Activated CD8-positive, alpha-beta T cell treated with anti-CD3 and anti-CD28 coated beads for 36 hours (primary cell): ENCODE data around the gene ZBTB16. TPM values are rescaled to one million over a fixed set of nuclear protein-coding genes. Genes with fewer than 3 reads are reported as not detected.
A peak's percentile ranks its signal among the peaks of the same experiment; 100 is the strongest.

Experiments used
- ATAC-seq: fragments of 200-7000 bp; cut with Tn5 transposase; one replicate; pipeline ENCODE4 v1.10.0; 2021; ENCODE audit warnings: mild to moderate bottlenecking, moderate library complexity
- CTCF ChIA-PET: fragments of 350-600 bp; sonication (Branson Sonifier 250); formaldehyde crosslinking; loops from one replicate; lab custom pipeline; 2021; ENCODE audit warnings: antibody characterized with exemption; lab: Charles Lee
- POLR2A ChIA-PET: fragments of 350-600 bp; sonication (Branson Sonifier 250); formaldehyde crosslinking; loops from one replicate; lab custom pipeline; 2021; ENCODE audit warnings: antibody characterized with exemption; lab: Charles Lee
- DNase-seq: peaks from one replicate; pipeline ENCODE4 v3.0.0-alpha.2; 2020
- H3K27ac Mint-ChIP-seq: one replicate; pipeline ENCODE4 v1.8.0; 2021; ENCODE audit warnings: mild to moderate bottlenecking, mixed read lengths
- H3K27me3 Mint-ChIP-seq: one replicate; pipeline ENCODE4 v1.8.0; 2021; ENCODE audit warnings: mixed read lengths
- H3K36me3 Mint-ChIP-seq: one replicate; pipeline ENCODE4 v1.8.0; 2021; ENCODE audit warnings: low read depth, mixed read lengths
- H3K4me1 Mint-ChIP-seq: one replicate; pipeline ENCODE4 v1.8.0; 2021; ENCODE audit warnings: low read depth, mixed read lengths
- H3K4me3 Mint-ChIP-seq: one replicate; pipeline ENCODE4 v1.8.0; 2021; ENCODE audit warnings: mild to moderate bottlenecking, moderate library complexity, mixed read lengths
- H3K9me3 Mint-ChIP-seq: one replicate; pipeline ENCODE4 v1.8.0; 2021; ENCODE audit warnings: mixed read lengths
- CTCF ChIP-seq: fragments of 200-600 bp; IDR thresholded peaks from one replicate; pipeline ENCODE4 v1.8.0; 2022; ENCODE audit warnings: antibody characterized with exemption, mild to moderate bottlenecking
- intact Hi-C: fragments of 100-400 bp; cut with micrococcal nuclease; formaldehyde crosslinking; loops from one replicate; pipeline ENCODE4 v1.10.0; 2022
- total RNA-seq, 2 experiments: library from RNA; stranded (reverse); gene quantifications; one replicate each; pipeline ENCODE4 v1.2.3, GENCODE V29; 2021

ZBTB16 gene
- total RNA-seq, 2 experiments from 2014 or later = 9.5 to 10.1 TPM

DNA sequence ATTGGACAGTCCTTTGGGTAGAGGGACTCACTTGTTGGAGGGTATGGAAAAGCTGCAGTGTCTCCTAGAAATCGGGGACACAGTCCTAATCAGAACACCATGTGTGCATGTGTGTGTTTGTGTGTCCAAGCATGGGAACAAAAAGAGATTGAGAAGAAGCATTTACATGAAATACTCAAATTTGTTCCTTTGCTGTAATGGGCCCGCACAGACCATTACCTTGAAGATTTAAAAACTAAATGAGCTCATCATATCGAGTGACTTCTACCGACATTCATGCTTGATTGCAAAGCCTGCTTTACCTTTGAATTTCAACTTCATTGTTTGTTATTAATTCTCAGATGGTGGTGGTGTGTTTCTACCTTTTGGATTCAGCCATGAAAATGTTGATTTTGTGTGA is 106.9 kb downstream of the ZBTB16 start:
- no peaks in the 10 kb centered on the region for H3K27me3 Mint-ChIP-seq
- no peaks in the 10 kb centered on the region for H3K9me3 Mint-ChIP-seq
- ChIA-PET CTCF (interaction anchor here (0.6 to 7.2 kb wide), 2 partner anchors 15 to 230 kb away, joined by 3 to 58 read pairs; no protein-coding TSS in a partner anchor), POLR2A (no interaction called here)
- no peaks in the 10 kb centered on the region for H3K36me3 Mint-ChIP-seq
- intact Hi-C loops = loop anchor here (10.0 kb wide), 1 partner anchor 92 kb away; no protein-coding TSS in a partner anchor
- DNase-seq = no peak
- TF ChIP-seq CTCF = no peak
- H3K4me3 Mint-ChIP-seq = no peak overlapping the region
- peaks cover 81% of the 10 kb centered on the region for H3K4me1 Mint-ChIP-seq
- no peak for ATAC-seq
- peak overlapping the region; percentile 75 for H3K27ac Mint-ChIP-seq

GRCh38 chr11:114166897-114167323 is 107.4 kb downstream of the ZBTB16 start:
- H3K27ac Mint-ChIP-seq = peak overlapping the region; percentile 75
- DNase-seq = peak; percentile 29
- H3K4me1 Mint-ChIP-seq = peaks cover 81% of the 10 kb centered on the region
- CTCF ChIA-PET = interaction anchor here (7.2 kb wide), 1 partner anchor 14 kb away, joined by 58 read pairs; no protein-coding TSS in a partner anchor
- intact Hi-C loops = loop anchor here (10.0 kb wide), 1 partner anchor 92 kb away; no protein-coding TSS in a partner anchor
- peak overlapping the region; percentile 16 for H3K4me3 Mint-ChIP-seq
- POLR2A ChIA-PET = no interaction called here
- no peaks in the 10 kb centered on the region for H3K9me3 Mint-ChIP-seq
- no peaks in the 10 kb centered on the region for H3K27me3 Mint-ChIP-seq
- no peak for TF ChIP-seq CTCF
- ATAC-seq = peak; percentile 66
- no peaks in the 10 kb centered on the region for H3K36me3 Mint-ChIP-seq

DNA sequence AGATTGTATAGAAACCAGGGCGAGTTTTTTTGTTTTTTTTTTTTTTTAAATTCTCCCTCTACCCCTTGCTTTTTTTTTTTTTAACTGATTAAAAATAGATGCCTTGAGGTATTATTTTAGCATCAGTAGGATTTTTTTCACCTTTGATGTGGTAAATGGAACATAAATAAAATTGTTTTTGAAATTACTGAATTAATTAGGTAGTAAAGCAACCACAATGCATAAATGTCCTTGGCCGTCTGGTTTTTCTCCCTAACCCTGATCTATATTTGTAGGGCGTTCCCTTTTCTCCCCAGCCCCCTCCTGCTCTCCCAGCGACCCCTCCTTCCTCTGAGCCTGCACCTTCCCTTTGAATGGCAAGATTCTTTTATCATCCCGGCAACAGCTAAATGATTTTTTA is 107.8 kb downstream of the ZBTB16 start:
- DNase-seq (no peak), ATAC-seq (no peak)
- Mint-ChIP-seq H3K4me1 (peaks cover 85% of the 10 kb centered on the region), H3K4me3 (peak overlapping the region; percentile 16), H3K27ac (peak overlapping the region; percentile 75), H3K27me3 (no peaks in the 10 kb centered on the region), H3K36me3 (no peaks in the 10 kb centered on the region), H3K9me3 (no peaks in the 10 kb centered on the region)
- ChIA-PET POLR2A (no interaction called here), CTCF (interaction anchor here (7.2 kb wide), 1 partner anchor 14 kb away, joined by 58 read pairs; no protein-coding TSS in a partner anchor)
- TF ChIP-seq CTCF = no peak
- intact Hi-C loops = loop anchor here (10.0 kb wide), 1 partner anchor 93 kb away; no protein-coding TSS in a partner anchor

DNA sequence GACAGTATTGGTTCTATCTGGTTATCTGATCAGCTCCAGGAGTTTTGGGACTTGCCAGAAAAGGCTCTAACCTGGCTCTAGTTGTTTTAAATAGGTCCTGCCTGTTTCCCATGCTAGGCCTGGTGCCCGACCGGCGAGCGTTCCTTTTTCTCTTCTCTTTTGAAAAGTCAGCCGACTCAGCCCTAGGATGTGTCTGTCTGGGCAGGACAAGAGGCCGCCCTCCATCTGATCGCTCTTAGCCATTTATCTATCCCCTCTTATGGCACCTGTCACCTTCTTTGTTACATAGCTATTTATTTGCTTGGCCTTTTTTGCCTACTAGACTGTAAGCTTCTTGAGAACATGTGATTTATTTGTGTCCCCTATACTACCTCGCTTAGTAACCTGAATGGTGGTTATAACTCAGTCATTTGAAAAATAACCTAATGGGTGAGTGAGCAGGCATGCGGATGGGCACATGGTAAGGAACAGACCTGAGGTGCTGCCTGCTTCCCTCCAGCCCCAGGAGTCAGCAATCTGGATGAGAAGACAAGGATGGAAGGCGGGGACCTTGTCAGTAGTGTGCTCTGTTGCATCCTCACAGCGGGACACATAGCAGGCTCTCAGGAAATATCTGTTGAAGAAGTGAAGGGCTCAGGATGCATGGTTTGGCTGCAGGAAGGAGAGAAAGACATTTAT is 108.4 kb downstream of the ZBTB16 start:
- no peak for TF ChIP-seq CTCF

More for the DNA sequence above, 108.4 kb downstream of the ZBTB16 start:
- no peak for DNase-seq
- intact Hi-C loops = loop anchor here (10.0 kb wide), 1 partner anchor 93 kb away; no protein-coding TSS in a partner anchor
- no peaks in the 10 kb centered on the region for H3K36me3 Mint-ChIP-seq
- peaks cover 89% of the 10 kb centered on the region for H3K4me1 Mint-ChIP-seq
- ChIA-PET CTCF (interaction anchor here (1.6 to 7.2 kb wide), 3 partner anchors 13 to 173 kb away, joined by 3 to 58 read pairs (median 4); no protein-coding TSS in a partner anchor), POLR2A (interaction anchor here (1.0 kb wide), 1 partner anchor 9 kb away, joined by 3 read pairs; no protein-coding TSS in a partner anchor)
- H3K9me3 Mint-ChIP-seq = no peaks in the 10 kb centered on the region
- H3K27ac Mint-ChIP-seq = peak overlapping the region; percentile 71
- peak overlapping the region; percentile 16 for H3K4me3 Mint-ChIP-seq
- no peaks in the 10 kb centered on the region for H3K27me3 Mint-ChIP-seq
- ATAC-seq = no peak
